Stimulated activated naive CD8-positive, alpha-beta T cell treated with anti-CD3 and anti-CD28 coated beads, Interleukin-15, Interleukin-2, amounts not matched to agents 100 U/mL and 50 U/mL, for 24 hours (primary cell): ENCODE data around the gene C6orf47.

Experiments used
- ATAC-seq: fragments of 150-1000 bp; cut with Tn5 transposase; one replicate; pipeline ENCODE4 v1.10.0; 2021
- DNase-seq: peaks from one replicate; pipeline ENCODE4 v3.0.0; 2021

Gene C6orf47

GRCh38 chr6:31614684-31615578, 45.6 kb downstream of the C6orf47 start, which contains the start of gene AIF1:
TSS of gene AIF1 (plus strand) at chr6:31615234. CDS start at chr6:31615330, 96 bp downstream.
- no peak for ATAC-seq
- no peak for DNase-seq

- ATAC-seq, result no peak
- no peak for DNase-seq
Observed at GRCh38 chr6:31614075-31614619, 46.4 kb downstream of the C6orf47 start.

- no peak for ATAC-seq
- DNase-seq, result no peak
Observed at GRCh38 chr6:31610968-31611367, 49.6 kb downstream of the C6orf47 start.

GRCh38 chr6:31609519-31610406, 50.8 kb downstream of the C6orf47 start:
- no peak for DNase-seq
- no peak for ATAC-seq
